Stomach (tissue), 9 donors: Measurements from ENCODE around the gene CEP44. TPM values are rescaled to one million over a fixed set of nuclear protein-coding genes. Genes with fewer than 3 reads are reported as not detected.
"Not testable (repeated sequence)": the region's sequence is repeated elsewhere in the genome, so short reads cannot be mapped to it uniquely, and the experiment has no call there.

Experiments
- DNase-seq, 2 donors: peaks; one replicate each; pipeline versions ENCODE4 v3.0.0 to v3.0.0-alpha.2; 2013 to 2019
- H3K27ac ChIP-seq, 5 donors: fragments of 200-600 bp in 4 of 5; sonication (generic) in 4 of 5; one replicate each; pipeline ENCODE4 v1.5.1; 2013 to 2019; ENCODE audit warnings: mild to moderate bottlenecking in 1 of 5, moderate library complexity in 1 of 5
- H3K27me3 ChIP-seq, 3 donors: fragments of 200-600 bp; sonication (generic); one replicate each; pipeline ENCODE4 v1.5.1; 2017 to 2019; ENCODE audit warnings: mixed run types in 1 of 3
- H3K36me3 ChIP-seq, 4 donors: fragments of 200-600 bp; sonication (generic); 1 replicate in 3 of 4; 2 replicates in 1 of 4; pipeline ENCODE4 v1.5.1; 2016 to 2019
- H3K4me1 ChIP-seq, 4 donors: fragments of 200-600 bp; sonication (generic); one replicate each; pipeline ENCODE4 v1.5.1; 2016 to 2019
- H3K4me3 ChIP-seq, 4 donors: fragments of 200-600 bp; sonication (generic) in 3 of 4; one replicate each; pipeline ENCODE4 v1.5.1; 2016 to 2019; ENCODE audit warnings: mild to moderate bottlenecking in 1 of 4
- H3K9me3 ChIP-seq, 4 donors: fragments of 200-600 bp; sonication (generic); one replicate each; pipeline ENCODE4 v1.5.1; 2016 to 2019
- CTCF ChIP-seq, 7 experiments: fragments of 450-650 bp in 4 of 7; fragments of 200-600 bp in 3 of 7; sonication (generic) in 3 of 7; IDR thresholded peaks; one replicate each; pipeline ENCODE4 v1.5.1; 2016 to 2019; ENCODE audit warnings: antibody characterized with exemption in 7 of 7, control low read depth in 2 of 7, mild to moderate bottlenecking in 1 of 7
- EP300 ChIP-seq: sonication (generic); formaldehyde crosslinking; IDR thresholded peaks from one replicate; pipeline ENCODE4 v1.6.1; 2017; ENCODE audit warnings: antibody characterized with exemption
- POLR2A ChIP-seq, 4 donors: fragments of 450-650 bp; IDR thresholded peaks; one replicate each; pipeline ENCODE4 v1.6.1; 2016; ENCODE audit warnings: antibody characterized with exemption in 4 of 4, control low read depth in 2 of 4, mild to moderate bottlenecking in 1 of 4, moderate library complexity in 1 of 4
- POLR2AphosphoS5 ChIP-seq, 3 donors: sonication (generic); formaldehyde crosslinking; IDR thresholded peaks; one replicate each; pipeline ENCODE4 v1.6.1; 2016; ENCODE audit warnings: antibody characterized with exemption in 3 of 3
- WGBS, 5 donors: extraction: QIAGEN DNeasy Blood & Tissue Kit in 3 of 5; methylation state at CpG; one replicate each; pipeline versions ENCODE4 v1.1.5 to v1.1.7; 2013 to 2018; 5-methylcytosine and 5-hydroxymethylcytosine counted together
- intact Hi-C: fragments of 100-400 bp; cut with DNase I; formaldehyde crosslinking; loops from one replicate; pipeline ENCODE4 v1.15.1; 2023; ENCODE audit warnings: low total_unique reads
- polyA plus RNA-seq, 3 donors: library from polyadenylated mRNA; stranded (reverse); fragments of 200-250 nt; gene quantifications; one replicate each; pipeline ENCODE4 v1.2.3, GENCODE V29; 2013
- total RNA-seq, 5 donors: library from RNA; depleted of rRNA; stranded (reverse); fragments of >200 nt; gene quantifications; one replicate each; pipeline versions ENCODE4 v1.1.0 to v1.2.3, GENCODE V29; 2014 to 2016
- donor health status: healthy with polysubstance abuse.
- donor health status: Bipolar disorder and iron deficiency.
- donor health status: healthy.

The CEP44 gene
- total and polyA plus RNA-seq, 8 donors = 3.4 to 42.0 (median 12.9) TPM

GRCh38 chr4:174358829-174359228, 75.1 kb downstream of the CEP44 start:
- no peak overlapping the region for H3K4me3 ChIP-seq
- DNase-seq = no peak
- H3K27ac ChIP-seq = no peak overlapping the region
- no peaks in the 10 kb centered on the region for H3K27me3 ChIP-seq
- intact Hi-C loops = no loop called here
- H3K4me1 ChIP-seq = no peaks in the 10 kb centered on the region
- WGBS, 5 donors = 74 to 83% (median 80%) methylated on average over 1 of the region's 1 CpG
- TF ChIP-seq POLR2A (IDR thresholded peaks at IDR 0.05) (no peak), CTCF (IDR thresholded peaks at IDR 0.05) (no peak), POLR2AphosphoS5 (IDR thresholded peaks at IDR 0.05) (no peak), EP300 (no peak)
- no peaks in the 10 kb centered on the region for H3K36me3 ChIP-seq
- H3K9me3 ChIP-seq = no peaks in the 10 kb centered on the region

GRCh38 chr4:174362340-174362739, 78.6 kb downstream of the CEP44 start:
- Histone ChIP-seq H3K4me3 (no peak overlapping the region), H3K27ac (no peak overlapping the region), H3K36me3 (no peaks in the 10 kb centered on the region), H3K27me3 (no peaks in the 10 kb centered on the region), H3K4me1 (peaks cover 0 to 3% (median 2%) of the 10 kb centered on the region in 4 donors), H3K9me3 (no peaks in the 10 kb centered on the region)
- TF ChIP-seq CTCF (IDR thresholded peaks at IDR 0.05) (no peak), EP300 (no peak), POLR2A (IDR thresholded peaks at IDR 0.05) (no peak), POLR2AphosphoS5 (IDR thresholded peaks at IDR 0.05) (no peak)
- 54 to 69% (median 64%) methylated on average over 2 of the region's 2 CpGs for WGBS, 5 donors
- peak in 1 of 2 donors; percentile 45 for DNase-seq
- intact Hi-C loops = loop anchor here (5.0 to 10.0 kb wide), 2 partner anchors 270 to 352 kb away; no protein-coding TSS in a partner anchor

- intact Hi-C loops = loop anchor here (5.0 to 10.0 kb wide), 2 partner anchors 269 to 351 kb away; no protein-coding TSS in a partner anchor
- H3K36me3 ChIP-seq, H3K4me1 ChIP-seq, H3K27ac ChIP-seq, H3K27me3 ChIP-seq, H3K4me3 ChIP-seq, DNase-seq, H3K9me3 ChIP-seq: not testable (repeated sequence)
- 64 to 82% (median 76%) methylated on average over 1 of the region's 1 CpG for WGBS, 5 donors
Observed at GRCh38 chr4:174363782-174364181, 80.1 kb downstream of the CEP44 start.

- H3K27ac ChIP-seq = no peak overlapping the region
- no peaks in the 10 kb centered on the region for H3K9me3 ChIP-seq
- H3K36me3 ChIP-seq = no peaks in the 10 kb centered on the region
- no peak overlapping the region for H3K4me3 ChIP-seq
- peaks cover 0 to 3% (median 2%) of the 10 kb centered on the region in 4 donors for H3K4me1 ChIP-seq
- WGBS, 5 donors = 5 to 27% (median 17%) methylated on average over 2 of the region's 2 CpGs
- TF ChIP-seq CTCF (IDR thresholded peaks at IDR 0.05) (peak in 4 of 7 experiments; percentile 39 to 55 (median 44)), POLR2AphosphoS5 (IDR thresholded peaks at IDR 0.05) (no peak)
- intact Hi-C loops = loop anchor here (10.0 kb wide), 1 partner anchor 350 kb away; no protein-coding TSS in a partner anchor
- peak in 1 of 2 donors; percentile 77 for DNase-seq
- no peaks in the 10 kb centered on the region for H3K27me3 ChIP-seq
Observed at GRCh38 chr4:174365018-174365587, 81.4 kb downstream of the CEP44 start.

GRCh38 chr4:174369985-174370384, 86.3 kb downstream of the CEP44 start:
- Histone ChIP-seq H3K27ac (no peak overlapping the region), H3K4me3 (no peak overlapping the region), H3K9me3 (no peaks in the 10 kb centered on the region), H3K4me1 (peaks cover 0 to 3% (median 2%) of the 10 kb centered on the region in 4 donors), H3K27me3 (no peaks in the 10 kb centered on the region), H3K36me3 (no peaks in the 10 kb centered on the region)
- no peak for TF ChIP-seq POLR2AphosphoS5 (IDR thresholded peaks at IDR 0.05)
- TF ChIP-seq CTCF (IDR thresholded peaks at IDR 0.05) = no peak
- no peak for TF ChIP-seq POLR2A (IDR thresholded peaks at IDR 0.05)
- no peak for TF ChIP-seq EP300
- DNase-seq = no peak
- intact Hi-C loops = loop anchor here (10.0 kb wide), 1 partner anchor 345 kb away; no protein-coding TSS in a partner anchor
- 57 to 89% (median 68%) methylated on average over 2 of the region's 2 CpGs for WGBS, 5 donors
